Measurements from ENCODE around the gene ADAR.

GRCh38 chr1:154559466-154560044, 48.4 kb downstream of the ADAR start:
- TF ChIP-seq POLR2A (IDR thresholded peaks at IDR 0.05) (no peak), CTCF (IDR thresholded peaks at IDR 0.05) (peak; percentile 88 to 97 (median 93))
